Testis (tissue), 2 donors: Measurements from ENCODE around the gene IL20RB.

Experiments used
- POLR2A ChIP-seq: fragments of 450-650 bp; IDR thresholded peaks from one replicate; pipeline ENCODE4 v1.6.1; 2017; ENCODE audit warnings: antibody characterized with exemption, mild to moderate bottlenecking, moderate library complexity
- TF ChIP-seq, protein P1 (sequence below), 3 experiments: fragments of 450-650 bp in 2 of 3; fragments of 200-600 bp in 1 of 3; sonication (generic) in 1 of 3; IDR thresholded peaks; one replicate each; pipeline ENCODE4 v1.5.1; 2016 to 2019; ENCODE audit warnings: antibody characterized with exemption in 3 of 3, mild to moderate bottlenecking in 2 of 3, moderate library complexity in 1 of 3

GRCh38 chr3:136989781-136990524 lies 32.2 kb downstream of the IL20RB start:
- TF ChIP-seq, protein P1, sequence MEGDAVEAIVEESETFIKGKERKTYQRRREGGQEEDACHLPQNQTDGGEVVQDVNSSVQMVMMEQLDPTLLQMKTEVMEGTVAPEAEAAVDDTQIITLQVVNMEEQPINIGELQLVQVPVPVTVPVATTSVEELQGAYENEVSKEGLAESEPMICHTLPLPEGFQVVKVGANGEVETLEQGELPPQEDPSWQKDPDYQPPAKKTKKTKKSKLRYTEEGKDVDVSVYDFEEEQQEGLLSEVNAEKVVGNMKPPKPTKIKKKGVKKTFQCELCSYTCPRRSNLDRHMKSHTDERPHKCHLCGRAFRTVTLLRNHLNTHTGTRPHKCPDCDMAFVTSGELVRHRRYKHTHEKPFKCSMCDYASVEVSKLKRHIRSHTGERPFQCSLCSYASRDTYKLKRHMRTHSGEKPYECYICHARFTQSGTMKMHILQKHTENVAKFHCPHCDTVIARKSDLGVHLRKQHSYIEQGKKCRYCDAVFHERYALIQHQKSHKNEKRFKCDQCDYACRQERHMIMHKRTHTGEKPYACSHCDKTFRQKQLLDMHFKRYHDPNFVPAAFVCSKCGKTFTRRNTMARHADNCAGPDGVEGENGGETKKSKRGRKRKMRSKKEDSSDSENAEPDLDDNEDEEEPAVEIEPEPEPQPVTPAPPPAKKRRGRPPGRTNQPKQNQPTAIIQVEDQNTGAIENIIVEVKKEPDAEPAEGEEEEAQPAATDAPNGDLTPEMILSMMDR (IDR thresholded peaks at IDR 0.05) = no peak
- no peak for TF ChIP-seq POLR2A
